ENCODE measurements around the gene SGMS1.
"Not testable (repeated sequence)": the region's sequence is repeated elsewhere in the genome, so short reads cannot be mapped to it uniquely, and the experiment has no call there.

The SGMS1 gene

DNA sequence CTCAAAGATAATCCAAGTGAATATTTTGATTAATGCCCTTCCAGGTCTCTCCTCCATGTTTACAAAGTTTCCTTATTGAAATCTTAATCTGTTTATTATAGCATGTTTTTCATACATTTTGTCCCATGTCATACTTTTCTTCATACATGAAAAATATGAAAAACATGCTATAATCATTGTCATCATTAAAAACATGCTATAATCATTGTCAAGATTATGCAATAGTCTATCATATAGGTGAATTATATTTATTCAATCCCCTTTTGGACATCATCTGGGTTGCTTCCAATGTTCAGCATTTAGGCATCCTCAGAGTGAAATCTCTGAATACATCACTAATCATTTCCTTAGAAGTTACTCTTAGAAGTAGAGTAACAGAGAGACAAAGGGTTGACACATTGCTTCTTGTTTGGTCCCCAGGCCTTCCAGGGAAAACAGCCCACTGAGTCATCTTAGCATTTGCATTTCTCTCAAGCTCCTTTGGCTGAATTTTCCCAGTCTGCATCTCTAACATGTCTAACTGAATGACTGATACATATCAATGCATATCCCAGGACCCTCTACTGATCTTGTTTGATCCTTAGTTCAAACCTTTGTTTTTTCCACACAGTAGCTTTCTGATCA, 87.0 kb downstream of the SGMS1 start:
- DNase-seq (ENCODE audit: low read depth), result no peak

DNA sequence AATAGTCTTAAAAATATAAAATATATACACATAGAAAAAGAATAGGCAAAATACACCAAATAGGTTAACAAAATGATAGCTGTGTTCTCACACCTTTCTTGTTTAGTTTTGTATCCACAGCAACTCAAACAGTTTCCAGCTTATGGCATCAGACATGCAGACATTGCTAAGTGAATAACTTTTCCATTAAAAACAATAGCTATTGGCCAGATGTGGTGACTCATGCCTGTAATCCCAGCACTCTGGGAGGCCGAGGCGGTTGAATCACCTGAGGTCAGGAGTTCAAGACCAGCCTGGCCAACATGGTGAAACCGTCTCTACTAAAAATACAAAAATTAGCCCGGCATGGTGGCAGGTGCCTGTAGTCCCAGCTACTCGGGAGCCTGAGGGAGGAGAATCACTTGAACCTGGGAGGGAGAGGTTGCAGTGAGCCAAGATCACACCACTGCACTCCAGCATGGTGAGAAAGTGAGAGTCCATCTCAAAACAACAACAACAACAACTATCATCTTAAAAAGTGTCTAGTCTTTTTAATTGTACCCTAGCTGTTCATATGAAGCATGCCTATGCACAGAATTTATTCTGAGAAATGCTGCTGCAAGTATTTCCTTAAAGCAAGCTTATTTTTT, 88.9 kb downstream of the SGMS1 start:
- not testable (repeated sequence) for DNase-seq (ENCODE audit: low read depth)

DNA sequence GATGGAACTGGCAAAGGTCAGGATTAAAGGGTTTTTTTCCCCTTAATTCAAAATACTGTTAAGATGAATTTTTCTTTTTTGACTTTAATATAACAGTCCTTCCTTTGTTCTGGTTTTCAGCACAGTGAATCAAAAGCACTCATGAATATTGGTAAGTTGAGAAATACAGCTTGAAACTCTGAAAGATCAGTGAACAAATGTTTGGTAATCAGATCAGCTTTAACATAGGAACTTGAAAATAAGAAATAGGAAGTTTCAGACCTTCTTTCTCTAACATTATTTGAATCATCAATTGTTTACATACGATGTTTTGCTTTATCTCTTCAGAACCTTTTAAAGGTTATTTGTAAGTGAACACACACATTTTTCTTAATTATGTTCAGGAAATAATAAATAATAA, 90.5 kb downstream of the SGMS1 start:
- no peak for DNase-seq (ENCODE audit: low read depth)

DNA sequence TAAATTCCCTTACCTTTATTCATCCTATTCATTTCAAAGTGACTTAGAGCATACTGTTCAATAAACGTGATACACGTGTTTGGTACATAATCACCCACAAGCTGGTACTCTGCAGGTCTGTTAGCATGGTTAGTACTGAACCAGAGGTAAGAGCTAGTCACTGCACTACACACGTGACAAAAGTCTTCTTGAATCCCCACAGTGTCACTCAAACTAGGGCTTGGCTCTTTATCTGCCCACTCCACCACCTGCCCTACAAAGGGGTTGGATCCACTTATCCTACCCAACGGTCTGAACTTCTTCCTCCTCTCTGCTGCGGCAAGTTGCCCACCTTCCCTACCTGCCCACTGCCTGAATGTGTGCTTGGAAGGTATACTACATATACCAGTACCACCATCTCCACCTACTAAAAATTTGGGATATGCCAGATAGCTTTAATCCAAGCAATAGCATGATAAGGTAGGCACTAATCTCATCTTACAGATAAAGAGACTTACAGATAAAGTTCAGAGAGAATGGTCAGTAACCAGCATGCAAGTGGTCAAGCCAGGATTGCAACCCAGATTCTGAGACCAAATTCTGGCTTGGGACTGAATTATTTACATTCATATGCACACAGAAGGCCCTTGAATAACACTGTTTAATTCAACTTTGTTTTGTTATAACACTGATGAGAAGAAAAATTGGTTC, 92.2 kb downstream of the SGMS1 start:
- no peak for DNase-seq (ENCODE audit: low read depth)

GRCh38 chr10:50529660-50530059, 94.1 kb downstream of the SGMS1 start:
- no peak for DNase-seq (ENCODE audit: low read depth)

GRCh38 chr10:50528206-50528605, 95.5 kb downstream of the SGMS1 start:
- DNase-seq (ENCODE audit: low read depth), result no peak

GRCh38 chr10:50527442-50528043, 96.2 kb downstream of the SGMS1 start:
- no peak for DNase-seq (ENCODE audit: low read depth)

DNA sequence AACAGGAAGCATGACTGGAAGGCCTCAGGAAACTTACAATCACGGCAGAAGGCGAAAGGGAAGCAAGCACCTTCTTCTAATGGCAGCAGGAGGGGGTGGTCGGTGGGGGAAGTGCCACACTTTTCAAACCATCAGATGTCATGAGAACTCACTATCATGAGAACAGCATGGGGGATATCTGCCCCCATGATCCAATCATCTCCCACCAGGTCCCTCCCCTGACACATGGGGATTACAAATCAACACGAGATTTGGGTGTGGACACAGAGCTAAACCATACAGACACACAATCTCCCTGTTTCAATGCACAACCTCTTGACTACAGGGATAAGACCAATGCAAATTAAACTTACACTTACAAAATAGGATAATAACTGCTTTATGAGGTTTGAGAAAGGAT, 97.6 kb downstream of the SGMS1 start:
- no peak for DNase-seq (ENCODE audit: low read depth)

GRCh38 chr10:50523357-50523756, 100.4 kb downstream of the SGMS1 start:
- no peak for DNase-seq (ENCODE audit: low read depth)

GRCh38 chr10:50522908-50523307, 100.8 kb downstream of the SGMS1 start:
- no peak for DNase-seq (ENCODE audit: low read depth)

DNA sequence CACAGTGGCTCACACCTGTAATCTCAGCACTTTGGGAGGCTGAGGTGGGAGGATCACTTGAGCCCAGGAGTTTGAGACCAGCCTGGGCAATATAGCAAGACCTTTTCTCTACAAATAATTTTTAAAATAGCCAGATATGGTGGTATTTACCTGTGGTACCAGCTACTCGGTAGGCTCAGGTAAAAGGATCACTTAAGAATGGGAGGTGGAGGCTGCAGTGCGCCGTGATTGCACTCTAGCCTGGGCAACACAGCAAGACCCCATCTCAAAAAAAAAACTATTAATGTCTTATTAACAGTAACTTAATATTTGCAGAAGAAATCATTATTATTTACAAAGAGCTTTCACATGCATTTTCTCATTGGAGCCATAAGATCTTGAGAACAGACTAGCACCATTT, 103.6 kb downstream of the SGMS1 start:
- no peak for DNase-seq (ENCODE audit: low read depth)

- no peak for DNase-seq (ENCODE audit: low read depth)
These were observed 106.1 kb downstream of the SGMS1 start for GRCh38 chr10:50517626-50518025.

- no peak for DNase-seq (ENCODE audit: low read depth)
These were observed 107.6 kb downstream of the SGMS1 start for GRCh38 chr10:50516171-50516570.

DNA sequence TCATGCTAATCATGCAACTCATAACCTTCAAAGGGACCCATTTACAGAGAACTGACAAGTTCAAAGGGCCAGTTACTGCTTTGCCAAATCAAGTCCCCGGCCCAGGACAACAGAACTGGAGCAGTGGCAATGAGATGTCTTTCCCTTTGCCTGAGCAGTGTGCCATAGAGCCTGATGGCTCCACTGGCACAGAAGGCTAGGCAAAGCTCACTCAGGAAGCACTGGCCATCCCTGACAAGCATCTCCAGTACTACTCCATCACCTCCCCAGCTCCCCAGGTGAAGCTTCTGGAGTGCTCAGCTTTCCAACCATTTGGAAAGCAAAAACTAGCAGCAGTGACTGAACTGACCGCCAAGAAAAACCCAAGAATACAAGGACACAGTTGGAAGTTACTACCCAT, 108.3 kb downstream of the SGMS1 start:
- no peak for DNase-seq (ENCODE audit: low read depth)

DNA sequence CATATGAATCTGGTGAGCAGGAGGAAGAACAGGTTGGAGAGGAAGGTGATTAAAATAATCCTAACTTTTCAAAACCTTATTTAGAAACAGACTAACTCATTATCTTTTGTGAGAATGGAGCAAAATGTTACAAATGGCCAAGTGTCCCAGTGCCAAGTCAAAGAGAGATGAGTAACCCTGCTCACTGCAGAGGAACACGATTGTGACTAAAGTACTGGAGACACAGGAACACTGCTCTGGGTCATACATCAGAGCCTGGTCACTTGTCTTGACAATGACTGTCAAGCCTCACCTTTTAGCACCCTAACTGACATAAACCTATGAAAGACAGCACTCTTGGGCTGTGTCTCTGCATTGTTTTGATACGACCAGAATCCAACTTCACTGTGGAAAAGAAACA, 108.8 kb downstream of the SGMS1 start:
- no peak for DNase-seq (ENCODE audit: low read depth)

GRCh38 chr10:50513956-50514355, 109.8 kb downstream of the SGMS1 start:
- no peak for DNase-seq (ENCODE audit: low read depth)

DNA sequence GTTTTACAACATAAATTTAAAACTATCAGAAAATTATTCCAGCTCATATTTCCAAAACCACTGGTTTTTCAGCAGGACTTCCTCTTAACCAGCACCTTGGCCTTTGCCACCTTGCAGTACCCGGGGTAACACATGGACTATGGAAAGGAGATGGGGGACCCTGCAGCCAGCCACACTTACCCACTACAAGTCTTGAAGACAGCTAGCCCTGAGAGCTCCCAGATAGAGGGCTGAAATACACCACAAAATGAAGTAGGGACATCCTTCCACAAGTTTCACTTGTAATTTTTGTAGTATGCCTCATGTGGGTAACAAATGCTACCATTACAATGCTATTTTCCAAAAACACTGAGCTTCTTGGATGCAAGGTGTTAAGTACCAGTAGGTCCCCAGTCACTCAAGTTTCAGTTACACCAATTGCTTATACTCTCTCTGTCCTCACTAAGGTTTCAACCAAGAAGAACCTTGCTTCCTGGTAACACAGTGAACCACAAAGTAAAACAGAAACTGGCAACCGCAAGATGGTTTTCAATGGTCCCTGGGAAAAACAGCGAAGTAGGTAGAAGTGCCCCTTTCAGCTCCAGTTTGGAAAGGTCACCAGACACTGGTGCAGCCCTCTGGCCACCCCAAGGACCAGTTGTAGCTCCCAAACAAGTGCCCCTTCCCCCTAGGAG, 110.9 kb downstream of the SGMS1 start:
- DNase-seq (ENCODE audit: low read depth), result no peak

DNA sequence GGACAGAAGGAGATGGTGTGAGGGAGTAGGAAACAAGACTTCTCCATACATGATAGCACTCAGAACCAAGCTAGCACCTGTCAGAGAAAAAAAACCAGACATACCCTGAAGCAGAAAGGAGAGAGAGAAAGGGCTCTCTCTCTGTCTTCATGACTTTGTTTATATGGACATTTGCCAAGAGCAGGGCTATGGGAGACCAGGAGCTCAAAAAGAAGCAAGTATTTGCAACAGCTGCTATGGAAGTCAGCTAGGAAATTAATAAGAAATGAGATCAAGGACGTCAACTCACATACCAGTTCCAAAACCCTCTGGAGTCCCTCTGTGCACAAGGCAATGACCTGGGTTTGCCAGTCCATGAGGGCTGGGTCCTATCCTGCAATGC, 111.6 kb downstream of the SGMS1 start:
- DNase-seq (ENCODE audit: low read depth), result no peak

- no peak for DNase-seq (ENCODE audit: low read depth)
These were observed 112.1 kb downstream of the SGMS1 start for GRCh38 chr10:50511492-50512213.

- DNase-seq (ENCODE audit: low read depth), result no peak
These were observed 113.0 kb downstream of the SGMS1 start for GRCh38 chr10:50510517-50511473.

Data from activated T-helper 9 cell treated with anti-CD3 and anti-CD28 coated beads, Interleukin-2, amount 50 U/mL, for 16 hours (primary cell).